OCI-LY1 (cell line): ENCODE measurements around the gene RAB8B.

Experiments
- H2AFZ ChIP-seq: fragments of 200-600 bp; sonication (generic), shearing (Covaris generic); 2 replicates; pipeline ENCODE4 v1.6.0; 2014; ENCODE audit warnings: antibody characterized with exemption, mild to moderate bottlenecking, low read length
- H3F3A ChIP-seq: fragments of 200-600 bp; sonication (generic), shearing (Covaris generic); 2 replicates; pipeline ENCODE4 v1.6.0; 2014; ENCODE audit warnings: mild to moderate bottlenecking, antibody characterized with exemption, low read length, moderate library complexity; ENCODE audit not compliant: insufficient read depth
- H3K27ac ChIP-seq: fragments of 200-600 bp; sonication (generic); 2 replicates; pipeline ENCODE4 v1.5.1; 2014; ENCODE audit warnings: low read length, mixed run types, mild to moderate bottlenecking, low read depth; ENCODE audit not compliant: poor library complexity, severe bottlenecking
- H3K27me3 ChIP-seq: fragments of 200-600 bp; sonication (generic); 2 replicates; pipeline ENCODE4 v1.6.0; 2014; ENCODE audit warnings: antibody characterized with exemption, mild to moderate bottlenecking, low read length, moderate library complexity; ENCODE audit not compliant: insufficient read depth
- H3K36me3 ChIP-seq: fragments of 200-600 bp; sonication (generic); 2 replicates; pipeline ENCODE4 v1.6.1; 2014; ENCODE audit warnings: mild to moderate bottlenecking, antibody characterized with exemption, low read length, moderate library complexity, mixed read lengths; ENCODE audit not compliant: insufficient read depth
- H3K4me1 ChIP-seq: fragments of 200-600 bp; sonication (generic); 2 replicates; pipeline ENCODE4 v1.5.1; 2014; ENCODE audit warnings: mild to moderate bottlenecking, low read length, moderate library complexity; ENCODE audit not compliant: insufficient read depth, severe bottlenecking
- H3K4me2 ChIP-seq: fragments of 200-600 bp; sonication (generic), shearing (Covaris generic); 2 replicates; pipeline ENCODE4 v1.6.1; 2014; ENCODE audit warnings: low read length
- H3K4me3 ChIP-seq: fragments of 200-600 bp; sonication (generic); 2 replicates; pipeline ENCODE4 v1.5.1; 2014; ENCODE audit warnings: low read length, low read depth, mild to moderate bottlenecking, mixed read lengths; ENCODE audit not compliant: poor library complexity, severe bottlenecking
- H3K79me2 ChIP-seq: fragments of 200-600 bp; shearing (Covaris generic); 2 replicates; pipeline ENCODE4 v1.6.1; 2016; ENCODE audit warnings: mixed run types, low read length, mixed read lengths; ENCODE audit not compliant: insufficient read depth
- H3K9ac ChIP-seq: fragments of 200-600 bp; sonication (generic), shearing (Covaris generic); 2 replicates; pipeline ENCODE4 v1.6.1; 2014; ENCODE audit warnings: mild to moderate bottlenecking, low read length, mixed read lengths
- H3K9me2 ChIP-seq: fragments of 200-600 bp; sonication (generic), shearing (Covaris generic); 2 replicates; pipeline ENCODE4 v1.6.1; 2014; ENCODE audit warnings: low read depth, mild to moderate bottlenecking, low read length, mixed read lengths
- H3K9me3 ChIP-seq: fragments of 200-600 bp; shearing (Covaris generic); 2 replicates; pipeline ENCODE4 v1.6.1; 2014; ENCODE audit warnings: low read length, mixed read lengths
- H4K20me1 ChIP-seq: fragments of 200-600 bp; sonication (generic), shearing (Covaris generic); 2 replicates; pipeline ENCODE4 v1.6.0; 2016; ENCODE audit warnings: mild to moderate bottlenecking, low read length; ENCODE audit not compliant: insufficient read depth
- EZH2 ChIP-seq: fragments of 200-600 bp; sonication (generic), shearing (Covaris generic); IDR thresholded peaks from 2 replicates; pipeline ENCODE4 v1.8.0; 2017; ENCODE audit warnings: borderline replicate concordance, mixed run types, mild to moderate bottlenecking, antibody characterized with exemption, low read length, moderate library complexity, mixed read lengths
- TF ChIP-seq, protein P1 (sequence below): fragments of 200-600 bp; sonication (generic), shearing (Covaris generic); IDR thresholded peaks from 2 replicates; pipeline ENCODE4 v1.5.1; 2017; ENCODE audit warnings: mild to moderate bottlenecking, antibody characterized with exemption, low read length, moderate library complexity, mixed read lengths

The RAB8B gene

DNA sequence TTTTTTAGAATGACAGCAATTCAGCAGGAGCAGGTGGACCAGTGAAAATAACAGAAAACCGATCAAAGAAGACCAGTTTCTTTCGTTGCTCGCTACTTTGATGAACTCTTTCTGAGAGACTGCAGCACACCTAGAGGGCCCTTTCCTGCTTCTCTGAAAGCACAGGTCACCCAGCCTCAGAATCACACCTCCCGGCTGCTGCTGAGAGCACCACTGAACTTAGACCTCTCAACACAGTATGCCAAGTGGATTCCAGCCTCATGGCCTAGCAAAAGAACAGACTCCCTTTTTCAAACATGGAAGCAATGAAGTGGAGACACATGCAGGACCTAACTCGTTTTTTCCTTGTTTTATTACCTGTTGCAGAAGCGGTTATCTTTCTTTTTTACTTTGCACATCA lies 74.1 kb downstream of the RAB8B start:
- H3K9me2 ChIP-seq = no peaks in the 10 kb centered on the region
- H3K27me3 ChIP-seq = no peaks in the 10 kb centered on the region
- H3F3A ChIP-seq = no peaks in the 10 kb centered on the region
- no peak overlapping the region for H3K4me3 ChIP-seq
- H2AFZ ChIP-seq = no peak overlapping the region
- H3K9ac ChIP-seq = no peak overlapping the region
- H3K36me3 ChIP-seq = peaks cover 49% of the 10 kb centered on the region
- TF ChIP-seq, protein P1, sequence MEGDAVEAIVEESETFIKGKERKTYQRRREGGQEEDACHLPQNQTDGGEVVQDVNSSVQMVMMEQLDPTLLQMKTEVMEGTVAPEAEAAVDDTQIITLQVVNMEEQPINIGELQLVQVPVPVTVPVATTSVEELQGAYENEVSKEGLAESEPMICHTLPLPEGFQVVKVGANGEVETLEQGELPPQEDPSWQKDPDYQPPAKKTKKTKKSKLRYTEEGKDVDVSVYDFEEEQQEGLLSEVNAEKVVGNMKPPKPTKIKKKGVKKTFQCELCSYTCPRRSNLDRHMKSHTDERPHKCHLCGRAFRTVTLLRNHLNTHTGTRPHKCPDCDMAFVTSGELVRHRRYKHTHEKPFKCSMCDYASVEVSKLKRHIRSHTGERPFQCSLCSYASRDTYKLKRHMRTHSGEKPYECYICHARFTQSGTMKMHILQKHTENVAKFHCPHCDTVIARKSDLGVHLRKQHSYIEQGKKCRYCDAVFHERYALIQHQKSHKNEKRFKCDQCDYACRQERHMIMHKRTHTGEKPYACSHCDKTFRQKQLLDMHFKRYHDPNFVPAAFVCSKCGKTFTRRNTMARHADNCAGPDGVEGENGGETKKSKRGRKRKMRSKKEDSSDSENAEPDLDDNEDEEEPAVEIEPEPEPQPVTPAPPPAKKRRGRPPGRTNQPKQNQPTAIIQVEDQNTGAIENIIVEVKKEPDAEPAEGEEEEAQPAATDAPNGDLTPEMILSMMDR = no peak
- no peak for TF ChIP-seq EZH2
- H3K27ac ChIP-seq = no peak overlapping the region
- no peaks in the 10 kb centered on the region for H3K4me1 ChIP-seq
- H4K20me1 ChIP-seq = no peaks in the 10 kb centered on the region
- no peak overlapping the region for H3K4me2 ChIP-seq
- H3K9me3 ChIP-seq = no peaks in the 10 kb centered on the region
- no peaks in the 10 kb centered on the region for H3K79me2 ChIP-seq

DNA sequence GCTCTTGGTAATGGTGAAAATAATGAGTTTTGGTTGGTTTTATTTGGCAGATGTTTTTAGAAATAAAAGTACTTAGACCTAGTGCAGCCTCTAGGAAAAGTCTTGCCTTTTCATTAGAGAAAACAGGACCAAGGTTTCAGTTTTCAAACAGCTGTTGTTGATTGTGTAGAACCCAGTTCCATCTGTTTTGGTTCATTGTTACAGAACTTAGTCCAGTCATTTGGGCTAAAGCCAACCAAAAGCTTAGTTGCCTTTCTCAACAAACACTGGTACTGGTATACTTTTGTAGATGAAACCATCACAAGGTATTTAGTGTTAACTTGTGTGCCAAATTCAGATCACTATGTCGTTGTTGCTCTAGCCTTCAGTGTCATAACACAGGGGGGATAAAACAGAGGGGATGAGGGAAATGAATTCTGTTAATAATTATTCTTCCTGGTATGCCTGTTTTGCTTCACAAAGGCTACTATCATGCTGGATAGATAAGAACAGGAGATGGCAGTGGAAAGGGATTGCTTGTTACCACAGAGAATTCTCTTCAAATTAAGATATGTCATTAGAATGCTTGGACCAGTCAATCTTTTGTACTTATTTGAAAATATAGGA lies 75.4 kb downstream of the RAB8B start:
- Histone ChIP-seq H4K20me1 (no peaks in the 10 kb centered on the region), H3K79me2 (no peaks in the 10 kb centered on the region), H3K36me3 (peaks cover 39% of the 10 kb centered on the region), H3F3A (no peaks in the 10 kb centered on the region), H3K27me3 (no peaks in the 10 kb centered on the region), H3K9me2 (no peaks in the 10 kb centered on the region), H3K9ac (no peak overlapping the region), H3K27ac (no peak overlapping the region), H3K4me1 (no peaks in the 10 kb centered on the region), H3K9me3 (no peaks in the 10 kb centered on the region), H3K4me3 (no peak overlapping the region), H2AFZ (no peak overlapping the region), H3K4me2 (no peak overlapping the region)
- TF ChIP-seq, protein P1 = no peak
- TF ChIP-seq EZH2 = no peak

DNA sequence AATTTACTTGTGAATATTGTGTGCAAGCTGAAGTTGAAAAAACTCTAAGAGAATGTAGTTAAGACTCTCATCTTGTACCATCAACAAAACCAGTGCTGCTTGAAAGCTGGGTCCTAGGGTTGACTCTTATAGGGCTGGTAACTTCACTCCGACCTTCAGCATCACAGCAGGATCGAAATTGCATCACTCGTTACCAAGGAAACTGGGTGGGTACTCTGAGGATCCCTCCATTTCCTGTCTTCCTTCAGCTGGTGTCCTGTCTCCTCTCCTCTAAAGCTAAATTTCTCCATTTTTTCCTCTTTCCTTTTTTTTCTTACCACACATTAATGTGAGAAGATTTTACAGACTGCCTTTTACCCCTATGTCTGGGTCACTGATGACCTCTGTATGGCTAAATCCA lies 85.0 kb downstream of the RAB8B start:
- Histone ChIP-seq H3K36me3 (peaks cover 4% of the 10 kb centered on the region; the same call in 1 of the 2 replicates), H3F3A (no peaks in the 10 kb centered on the region), H3K79me2 (no peaks in the 10 kb centered on the region), H3K27ac (no peak overlapping the region), H3K9me2 (no peaks in the 10 kb centered on the region), H3K4me2 (no peak overlapping the region), H3K9ac (no peak overlapping the region), H2AFZ (no peak overlapping the region), H3K27me3 (no peaks in the 10 kb centered on the region), H3K4me1 (peaks cover 19% of the 10 kb centered on the region), H3K4me3 (no peak overlapping the region), H4K20me1 (no peaks in the 10 kb centered on the region), H3K9me3 (no peaks in the 10 kb centered on the region)
- no peak for TF ChIP-seq EZH2
- TF ChIP-seq, protein P1 = no peak
